Colonic mucosa (tissue), 4 donors: ENCODE data around the gene MAST2. TPM values are rescaled to one million over a fixed set of nuclear protein-coding genes. Genes with fewer than 3 reads are reported as not detected.

Experiments used
- DNase-seq: peaks from one replicate; pipeline ENCODE4 v3.0.0-alpha.2; 2020
- H3K27ac ChIP-seq: fragments of 200-600 bp; one replicate; pipeline ENCODE4 v1.8.0; 2021
- H3K27me3 ChIP-seq: fragments of 200-600 bp; one replicate; pipeline ENCODE4 v1.8.0; 2021
- H3K36me3 ChIP-seq: fragments of 200-600 bp; one replicate; pipeline ENCODE4 v1.8.0; 2021
- H3K4me1 ChIP-seq: fragments of 200-600 bp; one replicate; pipeline ENCODE4 v1.8.0; 2021; ENCODE audit warnings: mild to moderate bottlenecking
- H3K4me3 ChIP-seq: fragments of 200-600 bp; one replicate; pipeline ENCODE4 v1.8.0; 2021
- H3K9ac ChIP-seq, 2 donors: one replicate each; pipeline ENCODE4 v1.7.0; 2013; ENCODE audit warnings: control low read depth in 2 of 2, low read depth in 2 of 2, low read length in 2 of 2
- H3K9me3 ChIP-seq: fragments of 200-600 bp; one replicate; pipeline ENCODE4 v1.8.0; 2021
- intact Hi-C: fragments of 100-400 bp; cut with DNase I; formaldehyde crosslinking; loops from one replicate; pipeline ENCODE4 v1.14.1; 2022
- total RNA-seq, 2 donors: library from RNA; stranded (reverse); fragmentation: NEBNext Ultra II Directional in 1 of 2; extraction: Animal tissue kit (Norgen Biotek cat#: 25700) in 1 of 2; gene quantifications; one replicate each; pipeline ENCODE4 v1.2.1, GENCODE V29; 2021
- TF ChIP-seq, protein P1 (sequence below): fragments of 200-600 bp; IDR thresholded peaks from one replicate; pipeline ENCODE4 v1.8.0; 2022; ENCODE audit warnings: antibody characterized with exemption, mild to moderate bottlenecking
- donor health status: healthy.
- donor health status: DM: no; HTN: no; CAD: no.
- donor health status: DM: no; HTN: no; CAD: no.

Gene MAST2
- total RNA-seq, 2 donors from 2014 or later = 76.3 to 79.1 TPM

DNA sequence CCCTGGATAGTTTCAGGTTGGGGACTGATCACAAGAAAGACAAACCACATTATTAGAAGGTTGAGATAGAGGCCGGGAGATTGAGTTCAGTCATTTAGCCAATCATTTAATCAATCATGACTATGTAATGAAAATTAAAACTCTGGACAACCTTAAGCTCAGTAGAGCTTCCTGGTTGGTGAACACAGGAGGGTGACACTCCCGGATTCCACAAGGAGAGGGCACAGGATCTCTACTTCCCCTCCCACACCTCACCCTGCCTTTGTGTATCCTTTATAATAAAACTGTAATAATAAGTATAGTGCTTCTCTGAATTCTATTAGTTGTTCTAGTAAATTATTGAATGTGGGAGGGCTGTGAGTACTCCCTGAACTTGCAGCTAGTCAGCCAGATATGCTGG is 178.9 kb downstream of the MAST2 start:
- no peaks in the 10 kb centered on the region for H3K36me3 ChIP-seq
- TF ChIP-seq, protein P1, sequence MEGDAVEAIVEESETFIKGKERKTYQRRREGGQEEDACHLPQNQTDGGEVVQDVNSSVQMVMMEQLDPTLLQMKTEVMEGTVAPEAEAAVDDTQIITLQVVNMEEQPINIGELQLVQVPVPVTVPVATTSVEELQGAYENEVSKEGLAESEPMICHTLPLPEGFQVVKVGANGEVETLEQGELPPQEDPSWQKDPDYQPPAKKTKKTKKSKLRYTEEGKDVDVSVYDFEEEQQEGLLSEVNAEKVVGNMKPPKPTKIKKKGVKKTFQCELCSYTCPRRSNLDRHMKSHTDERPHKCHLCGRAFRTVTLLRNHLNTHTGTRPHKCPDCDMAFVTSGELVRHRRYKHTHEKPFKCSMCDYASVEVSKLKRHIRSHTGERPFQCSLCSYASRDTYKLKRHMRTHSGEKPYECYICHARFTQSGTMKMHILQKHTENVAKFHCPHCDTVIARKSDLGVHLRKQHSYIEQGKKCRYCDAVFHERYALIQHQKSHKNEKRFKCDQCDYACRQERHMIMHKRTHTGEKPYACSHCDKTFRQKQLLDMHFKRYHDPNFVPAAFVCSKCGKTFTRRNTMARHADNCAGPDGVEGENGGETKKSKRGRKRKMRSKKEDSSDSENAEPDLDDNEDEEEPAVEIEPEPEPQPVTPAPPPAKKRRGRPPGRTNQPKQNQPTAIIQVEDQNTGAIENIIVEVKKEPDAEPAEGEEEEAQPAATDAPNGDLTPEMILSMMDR = no peak
- intact Hi-C loops = no loop called here
- H3K27ac ChIP-seq = peak overlapping the region; percentile 15
- no peaks in the 10 kb centered on the region for H3K27me3 ChIP-seq
- H3K4me1 ChIP-seq = no peaks in the 10 kb centered on the region
- H3K9ac ChIP-seq = no peak overlapping the region
- no peak overlapping the region for H3K4me3 ChIP-seq
- no peak for DNase-seq
- H3K9me3 ChIP-seq = no peaks in the 10 kb centered on the region

DNA sequence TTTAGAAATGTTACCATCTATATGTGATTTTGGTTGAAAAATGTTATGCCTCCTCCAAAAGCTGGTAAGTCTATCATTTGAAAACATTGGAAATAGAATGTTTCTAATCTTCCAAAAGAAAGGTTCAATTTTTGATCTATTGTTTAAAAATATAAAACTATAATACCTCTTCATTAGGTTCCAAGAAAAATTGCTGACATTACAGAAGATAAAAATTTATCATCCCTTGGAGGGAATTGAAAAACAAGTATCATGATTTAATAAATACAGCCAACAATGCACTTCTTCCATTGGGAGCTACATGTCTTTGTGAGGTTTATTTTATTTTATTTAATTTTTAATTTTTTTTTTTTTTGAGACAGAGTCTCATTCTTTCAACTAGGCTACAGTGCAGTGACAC is 180.6 kb downstream of the MAST2 start:
- Histone ChIP-seq H3K9ac (no peak overlapping the region), H3K4me3 (no peak overlapping the region), H3K4me1 (no peaks in the 10 kb centered on the region), H3K36me3 (no peaks in the 10 kb centered on the region), H3K27ac (no peak overlapping the region), H3K27me3 (no peaks in the 10 kb centered on the region), H3K9me3 (no peaks in the 10 kb centered on the region)
- DNase-seq = no peak
- intact Hi-C loops = no loop called here
- TF ChIP-seq, protein P1 = no peak

DNA sequence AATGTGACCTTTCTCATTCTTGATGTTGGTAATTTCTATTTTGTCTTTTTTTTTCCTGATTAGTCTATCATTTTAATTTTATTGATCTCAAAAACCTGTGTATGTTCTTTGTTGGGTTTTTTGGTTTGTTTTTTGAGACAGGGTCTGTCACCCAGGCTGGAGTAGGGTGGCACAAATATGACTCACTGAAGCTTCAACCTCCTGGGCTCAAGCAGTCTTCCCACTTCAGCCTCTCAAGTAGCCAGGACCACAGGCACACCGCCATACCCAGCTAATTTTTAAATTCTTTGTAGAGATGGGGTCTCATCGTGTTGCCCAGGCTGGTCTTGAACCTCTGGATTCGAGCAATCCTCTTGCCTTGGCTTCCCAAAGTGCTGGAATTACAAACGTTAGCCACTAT is 183.8 kb downstream of the MAST2 start:
- H3K36me3 ChIP-seq = no peaks in the 10 kb centered on the region
- no peaks in the 10 kb centered on the region for H3K4me1 ChIP-seq
- H3K4me3 ChIP-seq = no peak overlapping the region
- no peaks in the 10 kb centered on the region for H3K27me3 ChIP-seq
- TF ChIP-seq, protein P1 = no peak
- no peak overlapping the region for H3K27ac ChIP-seq
- intact Hi-C loops = no loop called here
- no peak for DNase-seq
- H3K9me3 ChIP-seq = no peaks in the 10 kb centered on the region
- no peak overlapping the region for H3K9ac ChIP-seq

DNA sequence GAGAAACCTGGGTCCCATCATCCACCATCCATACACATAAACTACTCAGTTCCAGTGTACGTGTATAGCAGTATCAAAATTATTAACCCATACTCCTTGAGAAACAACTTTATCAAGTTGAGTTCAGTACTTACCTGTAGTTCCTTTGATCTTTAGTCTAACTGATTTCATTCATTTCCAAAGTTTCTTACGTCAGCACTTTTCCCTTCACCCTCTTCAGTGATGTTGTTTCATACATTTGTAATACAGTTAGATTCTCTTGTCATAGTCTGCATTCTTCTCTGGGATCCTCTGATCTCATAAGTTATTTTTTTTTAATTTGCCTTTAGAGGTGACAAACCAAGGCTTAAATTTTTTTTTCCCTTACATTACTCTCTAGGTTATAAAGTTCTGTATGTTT is 185.8 kb downstream of the MAST2 start:
- H3K4me3 ChIP-seq = no peak overlapping the region
- no peak overlapping the region for H3K9ac ChIP-seq
- no peaks in the 10 kb centered on the region for H3K27me3 ChIP-seq
- DNase-seq = no peak
- intact Hi-C loops = no loop called here
- no peaks in the 10 kb centered on the region for H3K4me1 ChIP-seq
- H3K9me3 ChIP-seq = no peaks in the 10 kb centered on the region
- no peaks in the 10 kb centered on the region for H3K36me3 ChIP-seq
- TF ChIP-seq, protein P1 = no peak
- no peak overlapping the region for H3K27ac ChIP-seq

DNA sequence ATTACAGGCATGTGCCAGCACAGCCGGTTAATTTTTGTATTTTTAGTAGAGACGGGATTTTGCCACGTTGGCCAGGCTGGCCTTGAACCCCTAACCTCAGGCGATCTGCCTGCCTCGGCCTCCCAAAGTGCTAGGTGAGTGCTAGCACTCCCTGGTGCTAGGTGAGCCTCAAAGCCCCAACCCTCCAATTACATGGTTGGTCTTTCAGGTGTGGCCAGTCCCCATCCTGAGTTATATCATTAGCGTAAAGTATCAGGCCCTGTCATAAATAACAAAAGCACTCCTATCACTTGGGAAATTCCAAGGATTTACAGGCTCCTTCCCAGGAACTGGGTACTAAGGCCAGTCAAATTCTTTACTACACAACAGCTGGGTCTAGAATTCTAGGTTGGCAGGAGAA is 191.0 kb downstream of the MAST2 start:
- no peak for DNase-seq
- Histone ChIP-seq H3K36me3 (no peaks in the 10 kb centered on the region), H3K27me3 (no peaks in the 10 kb centered on the region), H3K4me3 (no peak overlapping the region), H3K9ac (no peak overlapping the region), H3K9me3 (no peaks in the 10 kb centered on the region), H3K4me1 (no peaks in the 10 kb centered on the region), H3K27ac (no peak overlapping the region)
- intact Hi-C loops = no loop called here
- TF ChIP-seq, protein P1 = no peak

DNA sequence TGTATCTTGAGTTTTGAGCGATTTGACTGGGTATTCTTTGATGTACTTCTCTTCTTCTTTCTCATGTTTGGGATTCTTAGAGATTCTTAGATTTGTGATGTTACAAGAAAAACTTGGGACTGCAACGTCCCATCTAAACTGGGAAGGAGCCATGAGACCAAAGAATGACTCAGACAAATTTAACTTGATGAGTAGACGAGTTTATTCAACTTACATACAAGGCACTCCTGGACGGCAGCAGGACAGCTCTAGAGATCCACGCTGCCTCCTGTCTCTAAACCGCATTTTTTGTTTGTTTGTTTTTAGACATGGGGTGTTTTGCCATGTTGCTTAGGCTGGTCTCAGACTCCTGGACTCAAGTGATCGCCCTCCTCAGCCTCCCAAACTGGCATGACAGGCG is 191.9 kb downstream of the MAST2 start:
- H3K36me3 ChIP-seq = no peaks in the 10 kb centered on the region
- intact Hi-C loops = no loop called here
- H3K9me3 ChIP-seq = no peaks in the 10 kb centered on the region
- H3K9ac ChIP-seq = no peak overlapping the region
- H3K4me3 ChIP-seq = no peak overlapping the region
- no peaks in the 10 kb centered on the region for H3K4me1 ChIP-seq
- TF ChIP-seq, protein P1 = no peak
- no peak overlapping the region for H3K27ac ChIP-seq
- DNase-seq = no peak
- H3K27me3 ChIP-seq = no peaks in the 10 kb centered on the region
